Stomach (tissue), 4 donors: ENCODE data around the gene COL3A1.

Experiments
- CTCF ChIP-seq, 7 experiments: fragments of 450-650 bp in 4 of 7; fragments of 200-600 bp in 3 of 7; sonication (generic) in 3 of 7; IDR thresholded peaks; one replicate each; pipeline ENCODE4 v1.5.1; 2016 to 2019; ENCODE audit warnings: antibody characterized with exemption in 7 of 7, control low read depth in 2 of 7, mild to moderate bottlenecking in 1 of 7
- EP300 ChIP-seq: sonication (generic); formaldehyde crosslinking; IDR thresholded peaks from one replicate; pipeline ENCODE4 v1.6.1; 2017; ENCODE audit warnings: antibody characterized with exemption
- POLR2A ChIP-seq, 4 donors: fragments of 450-650 bp; IDR thresholded peaks; one replicate each; pipeline ENCODE4 v1.6.1; 2016; ENCODE audit warnings: antibody characterized with exemption in 4 of 4, control low read depth in 2 of 4, mild to moderate bottlenecking in 1 of 4, moderate library complexity in 1 of 4
- POLR2AphosphoS5 ChIP-seq, 3 donors: sonication (generic); formaldehyde crosslinking; IDR thresholded peaks; one replicate each; pipeline ENCODE4 v1.6.1; 2016; ENCODE audit warnings: antibody characterized with exemption in 3 of 3

GRCh38 chr2:189002079-189002478 is 27.9 kb downstream of the COL3A1 start:
- no peak for TF ChIP-seq POLR2A (IDR thresholded peaks at IDR 0.05)
- no peak for TF ChIP-seq CTCF (IDR thresholded peaks at IDR 0.05)
- TF ChIP-seq EP300, result no peak
- TF ChIP-seq POLR2AphosphoS5 (IDR thresholded peaks at IDR 0.05), result no peak
